ENCODE results near the gene C3orf20.

DNA sequence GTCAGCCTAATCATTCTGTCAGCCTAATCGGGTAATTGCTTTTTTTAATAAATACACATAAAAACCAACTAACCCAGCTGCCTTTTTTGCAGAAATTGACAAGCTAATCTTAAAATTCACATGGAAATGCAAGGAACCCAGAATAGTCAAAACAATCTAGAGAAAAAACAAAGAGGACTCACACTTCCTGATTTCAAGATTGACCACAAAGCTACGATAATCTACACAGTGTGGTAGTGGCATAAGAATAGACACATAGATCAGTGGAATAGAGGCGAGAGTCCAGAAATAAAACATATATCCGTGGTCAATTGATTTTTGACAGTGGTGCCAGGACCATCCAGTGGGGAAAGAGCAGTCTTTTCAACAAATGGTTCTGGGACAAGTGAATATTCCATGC is 2.4 kb upstream of the C3orf20 start:
- TF ChIP-seq, protein P1, sequence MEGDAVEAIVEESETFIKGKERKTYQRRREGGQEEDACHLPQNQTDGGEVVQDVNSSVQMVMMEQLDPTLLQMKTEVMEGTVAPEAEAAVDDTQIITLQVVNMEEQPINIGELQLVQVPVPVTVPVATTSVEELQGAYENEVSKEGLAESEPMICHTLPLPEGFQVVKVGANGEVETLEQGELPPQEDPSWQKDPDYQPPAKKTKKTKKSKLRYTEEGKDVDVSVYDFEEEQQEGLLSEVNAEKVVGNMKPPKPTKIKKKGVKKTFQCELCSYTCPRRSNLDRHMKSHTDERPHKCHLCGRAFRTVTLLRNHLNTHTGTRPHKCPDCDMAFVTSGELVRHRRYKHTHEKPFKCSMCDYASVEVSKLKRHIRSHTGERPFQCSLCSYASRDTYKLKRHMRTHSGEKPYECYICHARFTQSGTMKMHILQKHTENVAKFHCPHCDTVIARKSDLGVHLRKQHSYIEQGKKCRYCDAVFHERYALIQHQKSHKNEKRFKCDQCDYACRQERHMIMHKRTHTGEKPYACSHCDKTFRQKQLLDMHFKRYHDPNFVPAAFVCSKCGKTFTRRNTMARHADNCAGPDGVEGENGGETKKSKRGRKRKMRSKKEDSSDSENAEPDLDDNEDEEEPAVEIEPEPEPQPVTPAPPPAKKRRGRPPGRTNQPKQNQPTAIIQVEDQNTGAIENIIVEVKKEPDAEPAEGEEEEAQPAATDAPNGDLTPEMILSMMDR (IDR thresholded peaks at IDR 0.05) = no peak
- TF ChIP-seq POLR2A (IDR thresholded peaks at IDR 0.05) = no peak
- TF ChIP-seq EP300 (IDR thresholded peaks at IDR 0.05) = no peak

Data from tibial nerve (tissue), 4 donors.